ENCODE results near the gene CNTNAP2. TPM values are rescaled to one million over a fixed set of nuclear protein-coding genes. Genes with fewer than 3 reads are reported as not detected.

CNTNAP2 gene
- total and polyA plus RNA-seq, 2 of the 13 experiments (the other 11 are each of a cell fraction or from before 2014, with no cell fraction given), result 0.40 to 0.42 TPM

GRCh38 chr7:147014286-147014955 is 897.8 kb downstream of the CNTNAP2 start (continued):
- TF ChIP-seq TEF (CRISPR knock-in tag; IDR thresholded peaks at IDR 0.05) (no peak), TCF12 (IDR thresholded peaks at IDR 0.05) (no peak), TCF12 (CRISPR knock-in tag; IDR thresholded peaks at IDR 0.05) (no peak), MLLT10 (CRISPR knock-in tag; IDR thresholded peaks at IDR 0.05) (no peak), TBL1XR1 (IDR thresholded peaks at IDR 0.05; ENCODE audit: borderline replicate concordance, low read length, partially characterized antibody) (no peak), ZNF879 (CRISPR knock-in tag; IDR thresholded peaks at IDR 0.05) (no peak), SOX5 (CRISPR knock-in tag; IDR thresholded peaks at IDR 0.05; ENCODE audit: borderline replicate concordance) (no peak), ARID3A (IDR thresholded peaks at IDR 0.05; ENCODE audit: low read depth, low read length) (no peak)

GRCh38 chr7:147015999-147016398 is 899.4 kb downstream of the CNTNAP2 start:
- Histone ChIP-seq H2AFZ (ENCODE audit: low read length) (no peak overlapping the region), H3K4me2 (ENCODE audit: low read depth, low read length) (no peak overlapping the region), H3K9me3 (ENCODE audit: low read length) (peaks cover 74% of the 10 kb centered on the region), H3K27ac (ENCODE audit: extremely low read length, insufficient read depth, low read length) (no peak overlapping the region), H4K20me1 (ENCODE audit: insufficient read depth, low read length) (no peaks in the 10 kb centered on the region), H3K9ac (ENCODE audit: insufficient read depth, low read depth, low read length) (no peak overlapping the region), H3K27me3 (ENCODE audit: control insufficient read depth in 1 of 2, insufficient read depth in 2 of 2, low read length in 2 of 2) (no peaks in the 10 kb centered on the region), H3K79me2 (ENCODE audit: insufficient read depth, low read length) (no peaks in the 10 kb centered on the region), H3K4me1 (ENCODE audit: insufficient read depth, low read length) (no peaks in the 10 kb centered on the region), H3K36me3 (replicated peaks in 1 of 2; ENCODE audit: control insufficient read depth in 1 of 2, insufficient read depth in 2 of 2, low read length in 2 of 2) (no peaks in the 10 kb centered on the region), H3K4me3 (replicated peaks in 1 of 3; ENCODE audit: insufficient read depth in 1 of 3, low read depth in 2 of 3, low read length in 3 of 3) (no peak overlapping the region)
- FAIRE-seq (no peak), ATAC-seq (no peak), DNase-seq (ENCODE audit: low spot score) (no peak)
- no TSS peak for BruUV-seq (replicated peaks)
- ChIA-PET POLR2A (no interaction called here), CTCF (ENCODE audit: low intra/inter-chr PET ratio, low total read pairs) (no interaction called here)
- WGBS (ENCODE audit: low lambda C conversion rate), result 39% methylated on average over 5 of the region's 5 CpGs
- in situ Hi-C loops (cut with HindIII; ENCODE audit: extremely low pct_ligation_motif_present, low pct_unique_long_range_greater_than_20kb), result no loop called here
- no peak for TF ChIP-seq RORA (CRISPR knock-in tag; IDR thresholded peaks at IDR 0.05)
- TF ChIP-seq ADNP (CRISPR knock-in tag; IDR thresholded peaks at IDR 0.05), result no peak
- TF ChIP-seq ZNF3 (CRISPR knock-in tag; IDR thresholded peaks at IDR 0.05), result no peak
- TF ChIP-seq NR1H2 (CRISPR knock-in tag; IDR thresholded peaks at IDR 0.05; ENCODE audit: borderline replicate concordance, low read depth), result no peak
- TF ChIP-seq ZSCAN29 (CRISPR knock-in tag; conservative IDR thresholded peaks at IDR 0.05), result no peak
- TF ChIP-seq ZFP90 (CRISPR knock-in tag; IDR thresholded peaks at IDR 0.05; ENCODE audit: borderline replicate concordance), result no peak
- no peak for TF ChIP-seq ZNF513 (CRISPR knock-in tag; conservative IDR thresholded peaks at IDR 0.05)
- TF ChIP-seq ZNF33B (CRISPR knock-in tag; IDR thresholded peaks at IDR 0.05), result no peak
- no peak for TF ChIP-seq GTF2F1 (IDR thresholded peaks at IDR 0.05; ENCODE audit: low read length)
- no peak for TF ChIP-seq ZBTB20 (CRISPR knock-in tag; IDR thresholded peaks at IDR 0.05; ENCODE audit: borderline replicate concordance, low read depth)
- TF ChIP-seq FOXK2 (IDR thresholded peaks at IDR 0.05), result no peak
- no peak for TF ChIP-seq JUNB (CRISPR knock-in tag; IDR thresholded peaks at IDR 0.05; ENCODE audit: borderline replicate concordance)
- no peak for TF ChIP-seq NFE2L1 (CRISPR knock-in tag; IDR thresholded peaks at IDR 0.05; ENCODE audit: borderline replicate concordance)
- TF ChIP-seq ZNF234 (CRISPR knock-in tag; conservative IDR thresholded peaks at IDR 0.05), result no peak
- TF ChIP-seq PHF20 (CRISPR knock-in tag; IDR thresholded peaks at IDR 0.05), result no peak
- intact Hi-C loops (cut with micrococcal nuclease; ENCODE audit: unreplicated experiment), result no loop called here
